Psoas muscle (tissue), 8 donors: ENCODE results near the gene TSR3. TPM values are rescaled to one million over a fixed set of nuclear protein-coding genes. Genes with fewer than 3 reads are reported as not detected.

Experiments
- ATAC-seq, 4 donors: fragments of 200-7000 bp; cut with Tn5 transposase; one replicate each; pipeline ENCODE4 v1.9.1; 2020; ENCODE audit warnings: moderate library complexity in 3 of 4, mild to moderate bottlenecking in 2 of 4
- DNase-seq, 2 donors: peaks; one replicate each; pipeline ENCODE4 v3.0.0-alpha.2; 2020
- H3K27ac ChIP-seq: fragments of 200-600 bp; one replicate; pipeline ENCODE4 v1.8.0; 2022
- H3K27me3 ChIP-seq, 3 donors: fragments of 200-600 bp in 1 of 3; one replicate each; pipeline versions ENCODE4 v1.6.1 to v1.8.0; 2013 to 2022; ENCODE audit warnings: low read length in 2 of 3, mild to moderate bottlenecking in 2 of 3, moderate library complexity in 1 of 3; ENCODE audit not compliant: insufficient read depth in 3 of 3
- H3K36me3 ChIP-seq, 2 donors: fragments of 200-600 bp in 1 of 2; one replicate each; pipeline versions ENCODE4 v1.6.1 to v1.8.0; 2013 to 2022; ENCODE audit warnings: low read depth in 1 of 2, mild to moderate bottlenecking in 1 of 2, moderate library complexity in 1 of 2; ENCODE audit not compliant: insufficient read depth in 1 of 2
- H3K4me1 ChIP-seq: fragments of 200-600 bp; one replicate; pipeline ENCODE4 v1.8.0; 2022
- H3K4me3 ChIP-seq: fragments of 200-600 bp; one replicate; pipeline ENCODE4 v1.8.0; 2022; ENCODE audit warnings: mild to moderate bottlenecking
- H3K9me3 ChIP-seq: fragments of 200-600 bp; one replicate; pipeline ENCODE4 v1.8.0; 2022
- WGBS, 3 donors: extraction: QIAGEN DNeasy Blood & Tissue Kit; methylation state at CpG; one replicate each; pipeline versions ENCODE4 v1.1.6 to v1.1.7; 2013; 5-methylcytosine and 5-hydroxymethylcytosine counted together
- intact Hi-C, 2 donors: fragments of 100-400 bp; cut with DNase I; formaldehyde crosslinking; loops; one replicate each; pipeline versions ENCODE4 v1.11.0 to v1.14.2; 2022
- polyA plus RNA-seq, 3 donors: library from polyadenylated mRNA; stranded (reverse); fragments of 200-250 nt; gene quantifications; one replicate each; pipeline ENCODE4 v1.2.3, GENCODE V29; 2013
- total RNA-seq, 4 donors: library from RNA; stranded (reverse); fragmentation: NEBNext Ultra II Directional in 2 of 4; extraction: Animal tissue kit (Norgen Biotek cat#: 25700) in 2 of 4; gene quantifications; one replicate each; pipeline versions ENCODE4 v1.2.1 to v1.2.4, GENCODE V29; 2021 to 2023
- TF ChIP-seq, protein P1 (sequence below): fragments of 200-600 bp; IDR thresholded peaks from one replicate; pipeline ENCODE4 v1.8.0; 2022; ENCODE audit warnings: antibody characterized with exemption
- donor health status: healthy with polysubstance abuse.
- donor health status: DM: no; HTN: no; CAD: no; lungs with moderate emphysema.
- donor health status: Bipolar disorder and iron deficiency.
- donor health status: healthy.
- donor health status: DM: yes; HTN: yes; CAD: no.
- donor health status: DM: no; HTN: no; CAD: no.
- donor health status: DM: no; HTN: no; CAD: no.
- donor health status: DM: yes; HTN: yes; CAD: no.

Gene TSR3
- total and polyA plus RNA-seq, 7 donors, result 40.0 to 109 (median 55.1) TPM

DNA sequence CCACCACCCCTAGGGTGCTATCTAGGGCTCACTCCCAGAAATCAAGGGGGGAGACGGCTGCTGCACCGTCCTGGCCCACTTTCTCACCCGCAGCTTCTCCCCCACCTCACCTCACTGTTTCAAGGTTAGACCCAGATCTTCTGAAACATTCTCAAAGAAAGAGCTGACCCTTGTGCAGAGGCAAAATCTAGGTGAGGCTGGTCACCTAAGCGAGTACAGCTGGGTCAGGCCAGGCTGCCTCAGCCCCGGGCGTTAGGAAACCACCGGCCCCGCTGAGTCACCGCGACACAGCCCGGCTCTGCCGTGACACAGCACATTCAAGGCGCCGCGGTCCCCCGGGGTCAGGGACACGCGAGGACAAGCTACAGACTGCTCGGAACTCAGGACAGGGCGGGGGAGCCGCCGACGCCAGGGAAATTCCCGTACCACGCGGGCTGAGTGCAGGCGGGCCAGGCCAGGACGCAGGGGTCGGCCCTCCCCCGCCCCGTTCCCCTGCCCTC, 27.2 kb upstream of the TSR3 start:
- Histone ChIP-seq H3K4me3 (peak overlapping the region; percentile 73), H3K4me1 (peaks cover 10% of the 10 kb centered on the region), H3K36me3 (peaks cover 0 to 25% of the 10 kb centered on the region in 2 donors), H3K9me3 (no peaks in the 10 kb centered on the region), H3K27ac (peak overlapping the region; percentile 98), H3K27me3 (no peaks in the 10 kb centered on the region)
- DNase-seq (peak; percentile 96 to 98), ATAC-seq (peak; percentile 88 to 92 (median 90))
- WGBS, 3 donors, result 1 to 5% (median 4%) methylated on average over 29 to 31 of the region's 31 CpGs
- intact Hi-C loops, result loop anchor here (5.0 kb wide), 2 partner anchors 33 to 328 kb away; partner anchors contain the start of genes MAPK8IP3 (in 1 of the 2) and UNKL (in 1 of the 2)
- TF ChIP-seq, protein P1, sequence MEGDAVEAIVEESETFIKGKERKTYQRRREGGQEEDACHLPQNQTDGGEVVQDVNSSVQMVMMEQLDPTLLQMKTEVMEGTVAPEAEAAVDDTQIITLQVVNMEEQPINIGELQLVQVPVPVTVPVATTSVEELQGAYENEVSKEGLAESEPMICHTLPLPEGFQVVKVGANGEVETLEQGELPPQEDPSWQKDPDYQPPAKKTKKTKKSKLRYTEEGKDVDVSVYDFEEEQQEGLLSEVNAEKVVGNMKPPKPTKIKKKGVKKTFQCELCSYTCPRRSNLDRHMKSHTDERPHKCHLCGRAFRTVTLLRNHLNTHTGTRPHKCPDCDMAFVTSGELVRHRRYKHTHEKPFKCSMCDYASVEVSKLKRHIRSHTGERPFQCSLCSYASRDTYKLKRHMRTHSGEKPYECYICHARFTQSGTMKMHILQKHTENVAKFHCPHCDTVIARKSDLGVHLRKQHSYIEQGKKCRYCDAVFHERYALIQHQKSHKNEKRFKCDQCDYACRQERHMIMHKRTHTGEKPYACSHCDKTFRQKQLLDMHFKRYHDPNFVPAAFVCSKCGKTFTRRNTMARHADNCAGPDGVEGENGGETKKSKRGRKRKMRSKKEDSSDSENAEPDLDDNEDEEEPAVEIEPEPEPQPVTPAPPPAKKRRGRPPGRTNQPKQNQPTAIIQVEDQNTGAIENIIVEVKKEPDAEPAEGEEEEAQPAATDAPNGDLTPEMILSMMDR, result no peak

DNA sequence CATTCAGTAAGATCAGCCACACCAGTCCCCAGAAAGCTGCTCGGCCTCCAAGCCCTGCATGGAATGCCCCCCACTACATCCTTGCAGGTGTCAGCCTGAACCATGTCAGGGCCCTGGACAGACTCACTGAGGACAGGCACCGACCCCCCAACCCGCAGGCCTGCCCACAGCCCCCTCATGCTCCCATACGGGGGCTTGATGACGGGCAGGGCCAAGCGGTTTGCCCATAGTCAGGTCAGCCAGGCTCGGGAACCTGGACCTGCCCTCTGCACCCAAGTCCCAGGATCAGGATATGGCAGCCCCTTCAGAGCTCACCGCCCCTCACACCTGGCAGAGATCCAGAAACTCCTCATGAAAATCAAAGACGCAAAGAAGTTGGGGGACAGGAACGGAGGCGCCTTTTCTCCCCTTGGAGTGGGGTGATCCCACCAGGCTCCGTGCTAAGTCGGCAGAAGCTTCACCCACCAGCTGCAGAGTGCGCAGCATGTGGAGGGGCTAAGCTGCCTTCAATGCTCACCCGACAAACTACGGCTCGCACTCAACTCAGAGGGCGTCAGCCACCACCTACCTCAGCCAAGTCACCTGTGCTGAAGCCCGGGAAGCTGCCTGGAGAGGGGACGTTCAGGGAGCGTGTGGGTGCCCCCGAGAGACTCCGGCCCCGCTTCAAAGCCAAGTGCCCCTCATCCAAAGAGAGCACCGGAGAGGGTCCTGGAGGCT, 26.6 kb upstream of the TSR3 start:
- Histone ChIP-seq H3K9me3 (no peaks in the 10 kb centered on the region), H3K4me1 (peaks cover 10% of the 10 kb centered on the region), H3K27ac (peak overlapping the region; percentile 98), H3K4me3 (peak overlapping the region; percentile 73), H3K27me3 (no peaks in the 10 kb centered on the region), H3K36me3 (peaks cover 0 to 25% of the 10 kb centered on the region in 2 donors)
- no peak for DNase-seq
- intact Hi-C loops, result loop anchor here (5.0 kb wide), 2 partner anchors 34 to 329 kb away; partner anchors contain the start of genes MAPK8IP3 (in 1 of the 2) and UNKL (in 1 of the 2)
- ATAC-seq, result peak in 2 of 4 donors; percentile 0 to 8
- 63 to 86% (median 63%) methylated on average over 25 of the region's 25 CpGs for WGBS, 3 donors
- TF ChIP-seq, protein P1, result no peak

DNA sequence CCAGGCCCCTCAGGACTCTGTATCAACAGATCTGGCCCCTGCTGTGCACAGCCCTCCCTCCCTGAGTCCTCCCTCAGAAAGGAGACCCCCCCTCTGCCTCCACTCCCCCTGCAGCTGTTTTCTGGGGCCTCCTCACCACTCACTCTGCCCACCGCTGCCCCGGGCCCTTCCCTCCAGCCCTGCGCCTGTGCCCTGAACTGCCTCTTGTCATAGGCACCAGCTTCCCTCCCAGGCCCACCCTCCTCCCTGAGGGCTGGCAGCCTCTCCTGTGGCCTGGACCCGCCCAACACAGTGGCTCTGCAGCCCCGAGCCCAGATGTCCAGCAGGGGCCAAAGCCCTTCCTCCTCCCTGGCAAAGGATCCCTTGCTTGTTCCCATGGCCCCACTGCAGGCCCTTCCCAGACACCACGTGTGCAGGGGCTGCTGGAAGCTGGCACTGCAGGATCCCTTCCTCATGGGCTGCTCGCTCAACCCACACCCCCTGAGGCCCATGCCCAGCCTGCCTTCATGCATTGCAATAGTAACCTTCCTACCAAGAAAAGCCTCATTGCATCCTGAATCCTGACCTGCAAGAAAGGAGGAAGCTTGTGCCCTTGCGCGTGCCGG, 25.8 kb upstream of the TSR3 start:
- DNase-seq (no peak), ATAC-seq (peak in 3 of 4 donors; percentile 2 to 12 (median 7))
- TF ChIP-seq, protein P1, result no peak
- H3K27ac ChIP-seq, result peak overlapping the region; percentile 98
- no peaks in the 10 kb centered on the region for H3K27me3 ChIP-seq
- WGBS, 3 donors, result 59 to 68% (median 63%) methylated on average over 10 of the region's 10 CpGs
- H3K9me3 ChIP-seq, result no peaks in the 10 kb centered on the region
- intact Hi-C loops, result loop anchor here (5.0 kb wide), 2 partner anchors 35 to 330 kb away; partner anchors contain the start of genes MAPK8IP3 (in 1 of the 2) and UNKL (in 1 of the 2)
- peaks cover 10% of the 10 kb centered on the region for H3K4me1 ChIP-seq
- peak overlapping the region; percentile 73 for H3K4me3 ChIP-seq
- peaks cover 0 to 25% of the 10 kb centered on the region in 2 donors for H3K36me3 ChIP-seq

GRCh38 chr16:1375741-1376410, 24.2 kb upstream of the TSR3 start:
- no peaks in the 10 kb centered on the region for H3K9me3 ChIP-seq
- no peaks in the 10 kb centered on the region for H3K27me3 ChIP-seq
- peaks cover 0 to 20% of the 10 kb centered on the region in 2 donors for H3K36me3 ChIP-seq
- DNase-seq (no peak), ATAC-seq (no peak)
- H3K4me1 ChIP-seq, result peaks cover 10% of the 10 kb centered on the region
- intact Hi-C loops, result loop anchor here (5.0 kb wide), 2 partner anchors 36 to 331 kb away; partner anchors contain the start of genes MAPK8IP3 (in 1 of the 2) and UNKL (in 1 of the 2)
- H3K4me3 ChIP-seq, result peak overlapping the region; percentile 38
- TF ChIP-seq, protein P1, result no peak
- 79 to 89% (median 81%) methylated on average over 15 to 19 of the region's 19 CpGs for WGBS, 3 donors
- peak overlapping the region; percentile 66 for H3K27ac ChIP-seq
